NCI-H2107 treated with DMSO at 0.1 percent for 48 hours (cell line): Measurements from ENCODE around the gene RNGTT.
A peak's percentile ranks its signal among the peaks of the same experiment; 100 is the strongest.
"Not testable (repeated sequence)": the region's sequence is repeated elsewhere in the genome, so short reads cannot be mapped to it uniquely, and the experiment has no call there.

Experiments used
- DNase-seq: peaks from one replicate; lab custom pipeline; 2025; ENCODE audit not compliant: unreplicated experiment; lab: John Stamatoyannopoulos, UW

The RNGTT gene

DNA sequence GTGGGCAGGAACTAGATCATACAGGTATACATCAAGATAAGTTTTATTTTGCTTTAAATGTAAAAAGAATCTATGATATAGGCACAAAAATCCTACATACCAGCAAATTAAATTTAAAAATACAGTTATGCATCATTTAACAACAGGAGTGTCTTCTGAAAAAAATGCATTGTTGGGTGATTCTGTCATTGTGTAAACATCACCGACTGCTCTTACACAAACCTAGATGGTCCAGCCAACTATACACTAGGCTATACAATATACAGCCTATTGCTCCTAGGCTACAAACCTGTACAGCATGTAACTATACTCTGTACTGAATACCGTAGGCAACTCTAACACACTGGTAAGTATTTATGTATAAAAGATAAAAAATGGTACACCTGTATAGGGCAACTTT lies 139.4 kb downstream of the RNGTT start:
- DNase-seq = no peak

DNA sequence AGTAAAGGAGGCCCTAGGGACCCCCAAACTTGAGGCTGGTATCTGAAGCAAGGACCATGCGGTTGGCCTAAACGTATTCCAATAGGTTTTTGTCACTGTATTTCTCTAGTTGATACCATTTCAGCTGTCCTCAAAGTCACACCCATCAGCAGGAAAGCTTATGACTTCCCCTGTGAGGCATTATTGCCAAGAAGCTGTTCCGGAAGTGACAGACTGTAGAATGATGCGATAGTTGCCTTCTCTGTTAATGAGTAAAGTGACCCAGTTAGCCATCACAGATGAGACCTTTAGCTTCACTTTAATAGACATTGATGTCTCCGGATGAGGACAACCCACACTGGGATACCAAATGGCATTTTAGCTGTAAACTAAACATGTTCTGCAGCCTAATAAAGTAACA lies 147.9 kb downstream of the RNGTT start:
- DNase-seq = no peak

DNA sequence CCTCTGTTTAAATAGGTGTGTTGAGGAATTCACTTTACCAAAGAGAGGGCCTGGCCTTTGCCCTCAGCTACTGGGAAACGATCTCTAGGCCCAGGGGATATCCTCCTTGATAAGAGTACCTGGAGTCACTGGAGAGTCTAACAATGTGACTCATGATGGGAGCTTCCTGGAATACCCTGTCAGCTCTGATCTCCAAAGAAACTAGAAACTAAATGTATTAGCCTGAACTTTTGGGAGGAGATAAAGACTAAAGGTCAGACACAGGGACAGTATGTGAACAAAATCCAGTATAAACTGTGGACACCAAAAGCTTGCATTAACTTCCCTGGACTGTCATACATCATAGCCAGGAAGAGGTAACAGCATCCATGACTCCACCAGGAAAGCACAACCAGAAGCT lies 148.5 kb downstream of the RNGTT start:
- no peak for DNase-seq

GRCh38 chr6:88813045-88813444 lies 150.4 kb downstream of the RNGTT start:
- DNase-seq = peak; percentile 70

- no peak for DNase-seq
These were observed 152.7 kb downstream of the RNGTT start for GRCh38 chr6:88810701-88811100.

DNA sequence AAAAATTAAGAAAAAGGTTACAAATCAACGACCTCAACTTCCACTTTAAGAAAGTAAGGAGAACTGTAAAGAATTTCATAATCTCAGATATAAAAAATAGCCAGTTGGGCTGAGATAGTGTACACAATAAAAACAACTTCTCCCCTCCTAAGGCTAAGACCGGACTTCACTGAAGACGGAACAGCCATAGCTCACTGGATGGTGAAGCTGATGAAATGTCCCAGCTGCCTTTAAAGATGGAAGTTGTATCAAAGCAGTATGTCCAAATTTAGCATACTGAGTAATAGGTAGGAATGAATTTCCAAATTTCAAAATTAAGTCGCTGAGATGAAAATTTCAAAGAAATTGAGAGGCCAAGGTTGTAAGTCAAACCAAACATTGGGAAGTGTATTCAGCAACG lies 153.3 kb downstream of the RNGTT start:
- no peak for DNase-seq

GRCh38 chr6:88808381-88808780 lies 155.0 kb downstream of the RNGTT start:
- DNase-seq = no peak

GRCh38 chr6:88807622-88808021 lies 155.8 kb downstream of the RNGTT start:
- DNase-seq = no peak

GRCh38 chr6:88806728-88807127 lies 156.7 kb downstream of the RNGTT start:
- DNase-seq = no peak

DNA sequence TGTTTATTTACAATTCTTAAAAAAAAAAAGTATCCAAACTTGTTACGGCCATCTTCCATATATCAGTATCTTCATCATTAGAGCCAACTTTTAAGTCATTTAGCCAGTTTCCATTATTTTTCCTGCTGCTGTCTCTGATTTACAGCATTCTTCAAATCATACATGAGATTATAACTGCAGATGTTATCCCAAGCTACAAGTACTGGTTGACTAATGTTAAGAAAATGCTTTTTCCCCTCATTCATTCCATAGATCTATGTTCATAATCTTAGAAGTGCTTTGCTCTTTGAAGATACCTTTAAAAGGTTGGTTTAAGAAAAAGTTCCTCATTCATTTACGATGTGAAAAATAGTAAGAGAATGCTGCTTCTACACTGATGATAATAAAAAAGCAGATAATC lies 158.7 kb downstream of the RNGTT start:
- no peak for DNase-seq

GRCh38 chr6:88785478-88785877 lies 177.9 kb downstream of the RNGTT start:
- DNase-seq = no peak

GRCh38 chr6:88780714-88781389 lies 182.6 kb downstream of the RNGTT start:
- peak; percentile 53 for DNase-seq

DNA sequence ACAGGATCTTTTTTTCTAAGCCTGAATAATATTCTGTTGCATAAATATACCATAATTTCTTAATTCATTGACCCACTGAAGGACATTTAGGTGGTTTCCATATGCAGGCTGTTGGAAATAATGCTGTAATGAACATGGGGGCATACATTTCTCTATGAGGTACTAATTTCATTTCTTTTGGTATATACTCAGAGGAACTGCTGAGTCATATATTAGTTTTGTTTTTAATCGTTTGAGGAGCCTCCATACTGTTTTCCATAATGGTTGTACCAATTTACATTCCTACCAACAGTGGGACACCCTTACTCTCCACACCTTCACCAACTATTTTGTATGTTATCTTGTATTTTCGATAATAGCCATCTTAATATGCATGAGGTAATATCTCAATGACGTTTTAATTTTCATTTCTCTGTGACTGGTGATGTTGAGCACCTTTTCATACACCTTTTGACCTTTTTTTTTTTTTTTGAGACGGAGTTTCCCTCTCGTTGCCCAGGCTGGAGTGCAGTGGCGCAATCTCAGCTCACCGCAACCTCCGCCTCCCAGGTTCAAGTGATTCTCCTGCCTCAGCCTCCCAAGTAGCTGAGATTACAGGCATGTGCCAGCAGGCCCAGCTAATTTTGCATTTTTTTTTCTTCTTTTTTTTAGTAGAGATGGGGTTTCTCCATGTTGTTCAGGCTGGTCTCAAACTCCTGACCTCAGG lies 187.4 kb downstream of the RNGTT start:
- no peak for DNase-seq

DNA sequence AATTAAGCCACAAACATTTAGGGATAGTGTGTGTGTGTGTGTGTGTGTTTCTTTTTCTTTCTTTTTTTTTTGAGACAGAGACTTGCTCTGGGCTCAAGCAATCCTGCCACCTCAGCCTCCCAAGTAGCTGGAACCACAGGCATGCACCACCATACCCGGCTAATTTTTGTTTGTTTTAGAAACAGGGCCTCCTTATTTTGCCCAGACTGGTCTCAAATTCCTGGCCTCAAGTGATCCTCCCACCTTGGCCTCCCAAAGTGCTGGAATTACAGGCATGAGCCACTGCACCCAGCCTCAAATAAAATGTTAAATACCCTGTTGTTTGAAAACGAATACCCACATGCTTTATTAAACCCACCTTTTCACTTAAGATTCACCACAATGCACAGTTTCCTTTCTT lies 195.3 kb downstream of the RNGTT start:
- not testable (repeated sequence) for DNase-seq

DNA sequence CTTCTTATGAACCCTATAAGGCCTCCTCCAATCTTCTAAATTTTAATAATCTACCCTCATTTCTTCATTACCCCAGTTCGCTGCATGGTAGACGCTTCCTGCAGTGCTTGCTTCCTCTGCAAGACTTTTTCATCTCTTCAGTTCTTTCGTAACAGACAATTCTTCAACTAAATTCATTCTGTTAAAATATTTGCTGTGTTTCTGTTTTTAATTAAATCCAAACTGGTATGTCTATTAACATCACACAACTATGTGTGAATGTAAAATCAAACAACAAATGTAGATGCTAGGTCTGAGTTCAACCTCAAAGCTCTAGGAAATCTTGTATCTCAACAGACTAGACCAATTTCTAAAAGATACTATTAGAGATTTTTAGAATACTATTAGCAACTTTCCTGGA lies 199.3 kb downstream of the RNGTT start:
- no peak for DNase-seq

- no peak for DNase-seq
These were observed 200.3 kb downstream of the RNGTT start for GRCh38 chr6:88763160-88763559.

- DNase-seq = no peak
These were observed 202.0 kb downstream of the RNGTT start for GRCh38 chr6:88761237-88762031.

DNA sequence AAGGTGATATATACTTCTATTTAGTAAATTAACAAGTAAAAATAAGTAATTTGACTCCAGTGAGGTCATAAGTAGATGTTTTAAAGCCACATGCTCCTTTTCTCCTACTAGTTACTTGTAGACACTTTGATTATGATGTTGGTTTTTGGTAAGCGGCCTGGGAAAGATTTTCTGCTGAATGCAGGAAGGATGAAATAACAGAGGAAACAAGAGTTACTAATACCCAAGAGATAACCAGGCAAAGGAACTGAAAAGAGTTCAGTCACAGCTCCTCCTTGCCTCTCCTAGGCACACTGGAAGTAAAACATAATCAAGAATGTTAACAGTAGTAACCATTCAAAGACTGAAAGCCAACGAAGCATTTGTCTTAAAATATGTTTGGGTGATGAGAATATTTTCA lies 203.3 kb downstream of the RNGTT start:
- no peak for DNase-seq

- no peak for DNase-seq
These were observed 212.5 kb downstream of the RNGTT start for GRCh38 chr6:88750936-88751335.

- no peak for DNase-seq
These were observed 213.6 kb downstream of the RNGTT start for GRCh38 chr6:88749849-88750248.

DNA sequence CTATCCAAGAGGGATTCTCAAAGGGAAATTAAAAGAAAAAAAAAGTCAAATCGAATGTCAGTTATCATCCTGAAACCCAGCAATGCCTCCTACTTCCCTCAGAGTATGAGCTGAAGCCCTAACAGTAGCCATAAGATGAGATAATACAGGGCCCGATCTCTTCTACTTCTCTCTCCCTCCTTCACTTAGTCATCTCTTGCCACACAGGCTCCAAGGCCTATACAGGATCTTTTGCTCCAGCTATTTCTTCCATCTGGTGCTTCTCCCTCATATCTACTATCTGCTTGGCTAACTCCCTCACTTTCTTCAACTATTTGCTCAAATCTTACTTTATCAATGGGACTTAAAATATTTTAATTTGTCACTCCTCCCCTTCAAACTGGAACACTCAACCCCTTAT lies 215.3 kb downstream of the RNGTT start:
- no peak for DNase-seq

- DNase-seq = no peak
These were observed 221.5 kb downstream of the RNGTT start for GRCh38 chr6:88741939-88742338.
